Heart right ventricle (tissue), 16 donors: ENCODE data around the gene C17orf100. TPM values are rescaled to one million over a fixed set of nuclear protein-coding genes. Genes with fewer than 3 reads are reported as not detected.
"Not testable (repeated sequence)": the region's sequence is repeated elsewhere in the genome, so short reads cannot be mapped to it uniquely, and the experiment has no call there.

Experiments
- ATAC-seq, 8 donors: fragments of 200-7000 bp; cut with Tn5 transposase; one replicate each; pipeline ENCODE4 v1.9.1; 2020; ENCODE audit warnings: mild to moderate bottlenecking in 8 of 8, moderate library complexity in 8 of 8, moderate number of reproducible peaks in 1 of 8
- DNase-seq, 2 donors: peaks; one replicate each; pipeline ENCODE4 v3.0.0-alpha.2; 2020
- H3K27ac ChIP-seq, 10 donors: fragments of 200-600 bp; sonication (generic) in 2 of 10; one replicate each; pipeline versions ENCODE4 v1.5.0 to v1.8.0; 2020 to 2022; ENCODE audit warnings: mild to moderate bottlenecking in 3 of 10
- H3K27me3 ChIP-seq, 7 donors: fragments of 200-600 bp; one replicate each; pipeline ENCODE4 v1.8.0; 2021 to 2022; ENCODE audit warnings: mild to moderate bottlenecking in 2 of 7
- H3K36me3 ChIP-seq, 9 donors: fragments of 200-600 bp; sonication (generic) in 1 of 9; one replicate each; pipeline versions ENCODE4 v1.5.0 to v1.8.0; 2020 to 2022; ENCODE audit warnings: mild to moderate bottlenecking in 2 of 9
- H3K4me1 ChIP-seq, 9 donors: fragments of 200-600 bp; sonication (generic) in 1 of 9; one replicate each; pipeline versions ENCODE4 v1.5.0 to v1.8.0; 2020 to 2022; ENCODE audit warnings: mild to moderate bottlenecking in 4 of 9
- H3K4me3 ChIP-seq, 10 donors: fragments of 200-600 bp; sonication (generic) in 2 of 10; one replicate each; pipeline versions ENCODE4 v1.5.0 to v1.8.0; 2020 to 2022; ENCODE audit warnings: mild to moderate bottlenecking in 7 of 10, moderate library complexity in 2 of 10
- H3K9me3 ChIP-seq, 11 donors: fragments of 200-600 bp in 10 of 11; sonication (generic) in 2 of 11; one replicate each; pipeline versions ENCODE4 v1.5.0 to v1.8.0; 2013 to 2022; ENCODE audit warnings: mild to moderate bottlenecking in 2 of 11, control low read depth in 1 of 11, moderate library complexity in 1 of 11
- CTCF ChIP-seq, 9 donors: fragments of 200-600 bp; sonication (generic) in 2 of 9; IDR thresholded peaks; one replicate each; pipeline versions ENCODE4 v1.5.0 to v1.8.0; 2021 to 2022; ENCODE audit warnings: antibody characterized with exemption in 9 of 9, mild to moderate bottlenecking in 5 of 9, moderate library complexity in 1 of 9
- WGBS, 2 donors: extraction: QIAGEN DNeasy Blood & Tissue Kit; methylation state at CpG; one replicate each; pipeline ENCODE4 v1.1.7; 2013; ENCODE audit warnings: inconsistent platforms in 1 of 2; 5-methylcytosine and 5-hydroxymethylcytosine counted together
- intact Hi-C, 10 donors: fragments of 100-400 bp; cut with DNase I; formaldehyde crosslinking; loops; one replicate each; pipeline versions ENCODE4 v1.11.1 to v1.14.2; 2022
- polyA plus RNA-seq, 2 donors: library from polyadenylated mRNA; stranded (reverse); fragments of 200-250 nt; gene quantifications; one replicate each; pipeline ENCODE4 v1.2.3, GENCODE V29; 2013
- total RNA-seq, 10 donors: library from RNA; stranded (reverse); fragmentation: NEBNext Ultra II Directional in 3 of 10; extraction: Animal tissue kit (Norgen Biotek cat#: 25700) in 3 of 10; gene quantifications; one replicate each; pipeline versions ENCODE4 v1.2.1 to v1.2.4, GENCODE V29; 2021 to 2023
- donor health status: Arrhythmogenic right ventricular cardiomyopathy.
- donor health status: ischemic (EF 13 %, LVEDD 7.1; RV severe dilation, severe dysfunction).
- donor health status: healthy with polysubstance abuse.
- donor health status: DM: no; HTN: yes; CAD: no.
- donor health status: DM: no; HTN: no; CAD: no.
- donor health status: ischemic (EF 25% LVEDD 6.9; RV normal size, moderate dysfunction).
- donor health status: ischemic (EF 25% LVEDD 5.7; RV mildly dilated, moderate dysfunction).
- donor health status: healthy.
- donor health status: DM: yes; HTN: yes; CAD: no.
- donor health status: Ischemic cardiomyopathy.
- donor health status: ischemic (EF 35%, LVEDD 5.7; RV mildly dilated, moderate dysfunction).
- donor health status: nonischemic (EF 11% LVEDD 7.7; RV severe dilation, severe dysfunction).
- donor health status: DM: yes; HTN: yes; CAD: no.
- donor health status: PGD.
- donor health status: ischemic (EF 29% LVEDD 5.4; RV normal size, mild dysfunction).
- donor health status: nonischemic (EF 23%, LVEDD 6.1; RV moderate dilation, normal function).

Gene C17orf100
- total and polyA plus RNA-seq, 12 donors: 0.30 to 1.4 (median 0.73) TPM; not detected in 1

DNA sequence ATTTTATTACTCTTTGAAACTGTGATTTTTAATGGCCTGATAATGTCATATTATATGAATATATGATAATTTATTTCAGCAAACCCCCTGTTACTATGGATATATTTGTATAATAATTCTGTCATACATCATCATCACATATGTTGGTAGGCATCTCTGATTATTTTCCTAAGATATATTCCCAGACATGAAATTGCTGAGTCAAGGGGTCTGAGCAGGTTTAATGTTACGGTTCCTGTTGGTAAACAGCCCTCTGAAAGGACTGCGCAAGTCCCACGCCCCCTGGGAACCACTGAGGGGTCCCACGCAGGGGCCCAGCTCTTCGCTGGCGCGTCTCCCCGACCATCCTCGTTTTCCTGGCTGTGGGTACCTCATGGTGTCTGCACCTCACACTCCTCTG, 37.4 kb downstream of the C17orf100 start:
- Histone ChIP-seq H3K36me3 (no peaks in the 10 kb centered on the region), H3K4me1 (no peaks in the 10 kb centered on the region), H3K4me3 (no peak overlapping the region), H3K27me3 (peaks cover 0 to 30% (median 14%) of the 10 kb centered on the region in 7 donors), H3K27ac (no peak overlapping the region), H3K9me3 (no peaks in the 10 kb centered on the region)
- DNase-seq: no peak
- intact Hi-C loops: no loop called here
- no peak for TF ChIP-seq CTCF (IDR thresholded peaks at IDR 0.05)
- no peak for ATAC-seq
- WGBS, 2 donors: 81 to 86% methylated on average over 9 of the region's 9 CpGs

- no peak for DNase-seq
- 80 to 87% methylated on average over 11 of the region's 11 CpGs for WGBS, 2 donors
- no peak for TF ChIP-seq CTCF (IDR thresholded peaks at IDR 0.05)
- peaks cover 0 to 30% (median 8%) of the 10 kb centered on the region in 7 donors for H3K27me3 ChIP-seq
- H3K27ac ChIP-seq: no peak overlapping the region
- no peaks in the 10 kb centered on the region for H3K4me1 ChIP-seq
- H3K4me3 ChIP-seq: no peak overlapping the region
- no peak for ATAC-seq
- no peaks in the 10 kb centered on the region for H3K36me3 ChIP-seq
- no peaks in the 10 kb centered on the region for H3K9me3 ChIP-seq
- intact Hi-C loops: no loop called here
Observed at GRCh38 chr17:6690641-6691040, 39.1 kb downstream of the C17orf100 start.

GRCh38 chr17:6691546-6691945, 40.0 kb downstream of the C17orf100 start:
- H3K27ac ChIP-seq: no peak overlapping the region
- H3K4me3 ChIP-seq: no peak overlapping the region
- no peak for DNase-seq
- no peaks in the 10 kb centered on the region for H3K36me3 ChIP-seq
- 75 to 91% methylated on average over 3 of the region's 3 CpGs for WGBS, 2 donors
- TF ChIP-seq CTCF (IDR thresholded peaks at IDR 0.05): no peak
- no peak for ATAC-seq
- no peaks in the 10 kb centered on the region for H3K4me1 ChIP-seq
- intact Hi-C loops: no loop called here
- peaks cover 0 to 30% (median 8%) of the 10 kb centered on the region in 7 donors for H3K27me3 ChIP-seq
- H3K9me3 ChIP-seq: no peaks in the 10 kb centered on the region

GRCh38 chr17:6691958-6692357, 40.4 kb downstream of the C17orf100 start:
- H3K27ac ChIP-seq, H3K4me3 ChIP-seq, intact Hi-C loops, H3K4me1 ChIP-seq, ATAC-seq, H3K9me3 ChIP-seq, DNase-seq, H3K36me3 ChIP-seq: not testable (repeated sequence)
- WGBS, 2 donors: 64 to 69% methylated on average over 6 of the region's 6 CpGs
- H3K27me3 ChIP-seq: peaks cover 0 to 30% (median 8%) of the 10 kb centered on the region in 7 donors

DNA sequence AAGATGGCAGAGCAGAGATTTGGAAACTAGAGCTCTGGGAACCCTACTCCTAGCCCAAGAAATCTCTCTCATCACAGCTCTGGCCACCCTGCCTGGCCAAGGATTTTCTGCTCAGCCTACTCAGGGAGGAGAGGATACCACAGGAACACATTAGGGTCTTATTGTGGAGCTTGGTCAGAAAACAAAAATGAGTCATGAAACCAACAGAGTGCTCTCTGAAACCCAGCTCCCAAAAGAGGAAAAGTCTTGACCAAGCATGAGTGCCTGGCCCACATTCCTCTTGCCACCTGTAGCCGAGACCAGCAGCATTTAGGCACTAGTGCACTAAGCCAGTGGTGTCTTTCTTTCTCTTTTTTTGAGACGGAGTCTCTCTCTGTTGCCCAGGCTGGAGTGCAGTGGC, 43.5 kb downstream of the C17orf100 start:
- Histone ChIP-seq H3K4me3 (no peak overlapping the region), H3K36me3 (no peaks in the 10 kb centered on the region), H3K4me1 (no peaks in the 10 kb centered on the region), H3K27me3 (peaks cover 0 to 24% (median 7%) of the 10 kb centered on the region in 7 donors), H3K27ac (no peak overlapping the region), H3K9me3 (no peaks in the 10 kb centered on the region)
- DNase-seq (no peak), ATAC-seq (no peak)
- 86 to 93% methylated on average over 2 of the region's 2 CpGs for WGBS, 2 donors
- intact Hi-C loops: no loop called here
- no peak for TF ChIP-seq CTCF (IDR thresholded peaks at IDR 0.05)
